Effector CD4-positive, alpha-beta T cell (primary cell): Measurements from ENCODE around the gene SLC4A4.
"Not testable (repeated sequence)": the region's sequence is repeated elsewhere in the genome, so short reads cannot be mapped to it uniquely, and the experiment has no call there.

Experiments used
- DNase-seq: peaks from one replicate; pipeline ENCODE4 v3.0.0-alpha.2; 2020

Gene SLC4A4

DNA sequence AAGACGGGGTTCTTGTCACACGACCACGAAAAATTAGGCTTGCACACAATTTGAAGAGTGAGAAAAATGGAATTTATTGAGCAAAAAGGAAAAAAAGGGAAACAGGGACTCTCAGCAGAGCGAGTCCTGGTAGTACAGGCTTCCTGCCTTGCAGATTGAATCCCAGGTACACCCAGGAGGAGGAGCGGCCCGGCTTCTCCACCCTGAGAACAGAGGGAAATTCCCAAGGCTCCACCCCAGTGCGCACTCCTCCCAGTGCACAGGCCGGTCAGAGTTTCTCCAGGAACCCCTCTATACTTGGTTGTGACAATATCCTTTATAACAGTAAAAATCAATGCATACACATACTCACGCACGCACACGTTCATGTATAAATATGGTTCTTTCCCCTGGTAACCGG lies 22.0 kb downstream of the SLC4A4 start:
- no peak for DNase-seq

DNA sequence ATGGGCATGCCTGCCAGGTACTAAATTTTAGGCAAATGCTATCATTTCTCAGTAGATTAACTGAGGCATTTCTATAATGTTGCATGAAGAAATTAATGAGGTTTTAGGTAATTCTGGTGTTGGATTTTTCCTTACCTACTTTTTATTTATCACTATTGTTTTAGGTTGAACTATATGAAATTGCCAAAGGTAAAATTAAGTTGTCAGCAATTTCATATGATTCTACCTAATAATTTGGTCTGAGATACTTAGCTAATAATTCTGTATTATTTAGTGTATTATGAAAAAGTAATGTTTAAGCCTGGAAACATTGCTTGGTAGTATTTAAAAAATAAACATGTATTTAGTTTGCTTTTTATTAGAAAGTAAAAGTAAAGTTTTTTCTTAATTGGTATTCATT lies 22.7 kb downstream of the SLC4A4 start:
- DNase-seq, result no peak

DNA sequence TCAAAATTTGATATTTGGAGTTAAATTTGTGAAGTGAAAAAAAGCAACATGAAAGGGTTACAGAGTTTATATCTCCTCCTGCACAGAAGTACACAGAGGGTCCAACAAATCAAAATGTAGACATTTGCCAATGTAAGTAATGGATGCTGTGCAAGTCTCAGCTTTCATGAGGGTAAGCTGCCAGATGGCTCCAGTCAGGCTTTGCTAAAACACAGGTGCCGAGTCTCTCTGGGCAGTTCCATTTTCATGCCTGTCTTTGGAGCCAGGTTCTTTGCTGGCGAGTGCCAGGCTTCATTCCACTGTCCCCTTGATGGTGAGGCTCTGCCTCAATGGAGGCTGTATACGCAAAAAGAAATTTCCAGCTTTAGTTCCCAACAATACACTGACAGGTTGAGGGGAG lies 27.9 kb downstream of the SLC4A4 start:
- DNase-seq, result no peak

DNA sequence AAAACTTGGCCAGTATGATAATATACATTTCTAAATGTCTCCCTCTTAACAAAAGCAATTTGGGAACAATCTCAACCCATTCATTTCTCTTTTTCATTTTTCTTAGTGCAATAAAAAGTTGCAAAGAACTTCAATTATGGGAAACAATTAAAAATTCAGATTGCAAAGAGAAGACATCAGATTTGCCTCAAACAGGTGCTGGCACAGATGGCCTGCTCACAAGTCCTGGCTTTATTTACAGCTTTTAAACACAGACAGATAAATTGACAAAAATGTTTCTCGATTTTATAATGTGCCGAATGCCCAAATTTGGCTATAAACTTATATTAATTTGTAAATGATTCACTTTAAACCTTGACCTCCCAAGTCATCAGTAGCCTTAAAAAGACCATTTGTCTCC lies 28.7 kb downstream of the SLC4A4 start:
- no peak for DNase-seq

DNA sequence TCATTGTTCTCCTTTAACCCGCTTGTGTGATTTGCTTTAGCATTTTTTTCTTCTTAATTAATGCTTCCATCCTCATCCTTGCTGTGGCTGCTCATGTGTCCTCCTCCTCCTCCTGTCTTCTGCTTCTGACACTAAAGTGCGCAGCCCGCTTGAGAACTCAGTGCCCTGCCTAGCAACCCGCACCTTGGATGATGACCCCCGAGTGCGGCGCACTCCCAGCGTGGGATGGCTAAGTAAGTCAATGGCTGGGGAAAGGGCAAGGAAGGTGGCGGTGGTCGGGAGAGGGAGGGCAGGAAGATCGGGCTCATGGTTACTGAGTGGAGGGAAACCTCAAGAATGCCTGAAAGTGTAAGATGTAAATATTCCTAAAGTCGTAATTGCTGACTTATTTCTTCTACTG lies 30.1 kb downstream of the SLC4A4 start:
- no peak for DNase-seq

DNA sequence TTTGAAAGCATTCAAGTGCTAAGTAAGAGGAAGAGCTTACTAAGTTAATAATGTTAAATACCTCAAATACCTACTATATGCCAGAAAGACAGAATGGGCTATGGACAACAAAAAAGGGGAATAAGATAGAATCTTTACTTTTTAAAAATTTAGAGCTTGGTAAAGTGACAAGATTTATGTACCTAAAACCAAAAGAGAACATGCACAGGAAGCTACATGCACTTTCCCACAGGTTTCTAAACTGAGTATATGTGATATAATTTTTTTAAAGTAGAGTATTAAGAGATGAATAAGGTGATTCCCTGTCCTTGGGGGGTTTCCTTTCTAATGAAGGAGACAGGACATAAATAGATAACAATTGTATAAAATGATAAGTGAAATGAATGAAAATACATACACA lies 30.7 kb downstream of the SLC4A4 start:
- no peak for DNase-seq

DNA sequence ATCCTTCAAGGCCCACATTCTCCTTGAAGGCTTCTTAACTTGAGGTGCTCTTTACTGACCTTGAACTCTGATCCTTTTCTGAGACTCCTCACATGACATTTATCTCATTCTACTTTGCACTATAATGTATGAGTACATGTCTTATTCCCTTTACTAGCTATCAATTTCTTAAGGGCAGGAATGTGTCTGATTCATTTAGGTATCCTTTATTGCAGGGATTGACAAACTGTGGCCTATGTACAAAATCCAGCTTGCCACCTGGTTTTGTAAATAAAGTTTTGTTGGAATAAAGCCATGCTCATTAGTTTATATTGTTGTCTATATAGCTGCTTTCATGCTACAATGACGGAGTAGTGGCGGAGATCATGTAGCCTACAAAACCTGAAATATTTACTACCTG lies 36.7 kb downstream of the SLC4A4 start:
- DNase-seq, result no peak

DNA sequence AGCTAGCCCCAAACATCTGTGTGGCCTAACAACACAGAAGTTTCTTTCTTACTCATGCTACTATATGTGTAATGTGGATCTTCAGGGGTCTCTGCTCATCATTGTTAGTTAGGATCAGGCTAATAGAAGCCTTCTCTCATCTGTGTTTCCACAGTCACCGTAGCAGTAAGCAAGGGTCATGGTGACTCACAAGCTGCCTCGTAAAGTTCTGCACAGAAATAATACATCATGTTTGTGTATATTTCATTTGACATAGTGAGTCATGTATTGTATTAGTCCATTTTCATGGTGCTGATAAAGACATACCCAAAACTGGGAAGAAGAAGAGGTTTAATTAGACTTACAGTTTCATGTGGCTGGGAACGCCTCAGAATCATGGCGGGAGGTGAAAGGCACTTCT lies 38.7 kb downstream of the SLC4A4 start:
- no peak for DNase-seq

DNA sequence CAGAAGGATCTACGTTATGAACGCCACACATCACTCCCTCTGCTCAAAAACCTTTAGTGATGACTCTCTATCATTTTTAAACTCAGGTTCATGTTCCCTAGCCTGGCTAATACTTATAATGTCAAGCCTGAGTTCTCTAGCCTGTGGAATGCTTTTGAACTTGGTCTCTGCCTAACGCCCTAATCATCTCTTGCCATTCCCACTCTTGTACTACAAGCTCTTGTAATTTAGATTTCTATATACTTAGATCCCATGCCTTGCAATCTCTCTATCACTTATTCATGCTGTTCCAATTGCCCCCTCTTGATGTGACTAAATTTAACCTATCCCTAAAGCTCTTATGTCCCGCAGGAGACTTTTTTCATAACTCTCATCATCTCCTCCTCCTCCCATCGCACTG lies 40.3 kb downstream of the SLC4A4 start:
- DNase-seq, result no peak

DNA sequence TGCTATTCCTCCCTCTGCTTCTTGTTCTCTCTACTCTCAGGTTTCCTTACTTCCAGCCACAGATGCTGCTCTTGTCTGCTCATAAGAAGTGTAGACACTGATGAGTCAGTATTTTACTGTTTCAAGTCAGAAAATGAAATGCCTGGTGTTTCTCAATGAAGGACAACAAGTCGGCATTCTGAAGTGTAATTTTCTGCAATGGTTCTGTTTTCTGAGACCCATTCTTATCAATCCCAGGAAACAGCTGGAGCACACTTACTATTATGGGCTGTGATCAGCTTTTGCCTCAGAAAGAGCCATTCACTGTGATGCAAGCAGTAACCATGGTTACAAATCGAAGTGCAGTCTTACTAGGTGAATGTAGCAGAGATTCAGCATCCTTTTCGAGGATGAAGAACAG lies 42.0 kb downstream of the SLC4A4 start:
- DNase-seq, result no peak

DNA sequence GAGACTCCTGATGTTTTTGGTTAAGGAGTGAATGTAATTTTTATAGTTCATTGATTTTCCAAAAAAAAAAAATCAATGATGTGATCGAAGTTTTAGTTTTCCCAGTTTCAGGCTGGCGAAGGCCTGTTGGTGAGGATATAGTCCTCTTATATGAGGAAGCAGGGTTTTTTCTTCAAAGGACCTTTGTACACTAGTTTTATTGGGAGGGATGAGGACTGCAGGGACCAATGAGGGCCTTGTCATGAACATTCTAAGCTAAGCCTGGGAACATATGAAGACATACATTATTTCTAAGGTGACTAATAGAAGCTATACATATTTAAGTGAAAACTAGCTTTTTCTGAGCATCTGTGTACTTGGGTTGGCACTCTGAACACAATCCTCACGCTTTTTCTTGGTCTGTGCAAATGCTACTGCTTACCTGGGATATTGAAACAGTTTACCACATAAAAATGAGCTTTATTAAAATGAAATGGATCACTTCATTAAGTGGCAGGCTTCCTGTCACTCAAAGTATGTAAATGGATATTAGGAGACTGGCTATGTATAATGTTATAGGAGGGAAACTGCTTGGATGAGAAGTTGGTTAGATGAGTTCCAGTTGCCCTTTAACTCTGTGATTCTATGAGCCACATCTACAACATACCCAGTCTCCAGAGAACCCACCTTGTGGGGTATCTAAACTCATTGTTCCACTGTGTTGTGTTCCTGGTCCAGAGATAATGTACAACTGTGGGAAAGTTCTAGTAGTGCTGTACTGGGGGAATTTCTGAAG lies 43.5 kb downstream of the SLC4A4 start:
- DNase-seq, result no peak

DNA sequence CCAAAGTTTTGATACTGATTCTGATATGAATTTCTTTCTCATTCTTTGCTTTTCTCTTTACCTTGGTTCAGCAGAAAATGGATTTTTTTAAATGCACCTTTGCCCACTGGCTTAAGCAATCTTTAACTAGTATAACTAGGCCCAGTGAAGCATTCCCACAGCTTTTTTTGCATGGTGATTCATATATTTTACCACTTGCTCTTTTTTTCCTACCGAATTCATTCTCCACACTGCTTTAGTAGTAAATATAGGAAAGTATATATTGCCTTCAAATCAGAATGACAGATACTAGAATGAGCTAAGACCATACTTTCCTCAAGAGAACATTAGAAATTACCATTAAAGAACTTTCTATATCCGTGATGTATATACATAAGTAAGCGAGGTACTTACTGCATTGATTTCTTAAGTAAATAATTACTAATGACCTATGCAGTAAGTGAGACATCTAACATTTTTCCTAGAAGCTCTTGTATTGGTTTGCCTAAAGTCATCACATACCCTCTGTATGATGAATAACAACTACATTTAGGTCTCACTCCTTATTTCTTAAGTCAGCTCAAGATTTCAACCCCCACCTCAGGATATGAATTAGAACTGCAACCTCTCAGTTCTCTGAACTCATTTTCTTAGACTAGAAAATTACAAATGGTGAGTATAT lies 44.2 kb downstream of the SLC4A4 start:
- DNase-seq, result no peak

DNA sequence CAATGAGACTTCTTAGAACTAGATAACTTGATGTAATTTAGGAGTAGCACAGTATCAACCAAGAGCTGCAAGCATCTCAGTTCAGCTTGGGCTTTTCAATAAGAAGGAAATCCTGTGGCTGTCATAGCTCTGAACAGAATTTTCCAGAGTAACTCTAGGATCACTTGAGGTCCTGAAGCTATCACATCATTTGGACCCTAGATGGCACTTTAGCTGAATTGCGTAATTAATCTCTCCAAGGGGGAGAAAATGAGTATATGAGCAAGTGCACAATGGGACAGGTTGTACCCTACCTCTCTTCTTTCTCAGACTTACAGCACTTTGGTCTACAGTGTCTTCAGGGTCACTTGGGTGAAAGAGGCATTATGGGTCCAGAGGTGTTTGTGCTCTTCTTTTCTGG lies 45.2 kb downstream of the SLC4A4 start:
- DNase-seq, result no peak

DNA sequence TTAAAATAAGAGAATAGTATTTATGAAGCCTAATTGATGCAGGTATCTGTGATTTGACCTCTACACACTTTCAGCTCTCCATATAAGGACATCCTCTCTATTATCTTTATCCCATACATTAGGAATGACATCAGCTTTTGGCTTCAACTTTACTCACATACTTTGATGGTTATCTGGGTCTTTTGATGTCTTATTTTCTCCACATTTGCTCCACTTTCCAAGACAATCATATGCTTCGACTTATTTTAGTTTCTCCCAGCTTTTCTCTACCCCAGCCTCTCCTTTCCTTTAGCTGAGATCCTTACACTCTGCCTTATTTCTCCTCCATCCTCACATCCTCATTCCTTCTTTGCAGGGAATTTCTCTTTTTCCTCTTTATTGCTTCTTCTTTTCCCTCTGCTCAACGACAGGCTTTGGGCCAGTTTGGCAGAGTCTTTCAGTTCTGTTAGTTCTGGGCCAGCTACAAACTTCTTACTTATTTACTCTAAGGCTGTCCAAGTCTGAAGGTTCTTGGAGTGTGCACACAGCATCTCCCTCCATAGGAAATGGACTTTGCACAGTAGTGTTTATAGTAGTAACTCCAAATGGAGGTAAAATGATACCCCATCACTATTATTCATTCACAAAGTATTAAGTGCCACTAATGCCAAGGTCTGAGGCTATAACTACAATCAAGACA lies 50.5 kb downstream of the SLC4A4 start:
- no peak for DNase-seq

DNA sequence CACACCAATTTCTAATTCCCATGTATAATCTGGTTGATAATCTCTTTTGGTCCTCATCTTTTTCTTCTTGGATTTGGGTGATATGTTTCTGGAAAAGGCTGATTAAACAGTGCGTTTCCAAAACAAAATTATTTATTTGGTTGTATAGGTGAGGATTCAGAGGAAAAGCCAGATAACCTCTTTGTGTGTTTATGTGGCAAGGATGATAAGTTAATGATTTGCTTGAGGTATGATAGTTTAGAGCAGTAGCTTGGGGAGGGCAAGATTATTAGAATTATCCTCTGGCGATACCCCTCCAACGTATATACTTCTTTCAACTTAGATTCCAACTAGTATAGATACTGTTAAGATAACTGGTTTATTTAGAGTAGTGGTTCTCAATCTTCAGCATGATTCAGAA lies 53.3 kb downstream of the SLC4A4 start:
- no peak for DNase-seq

DNA sequence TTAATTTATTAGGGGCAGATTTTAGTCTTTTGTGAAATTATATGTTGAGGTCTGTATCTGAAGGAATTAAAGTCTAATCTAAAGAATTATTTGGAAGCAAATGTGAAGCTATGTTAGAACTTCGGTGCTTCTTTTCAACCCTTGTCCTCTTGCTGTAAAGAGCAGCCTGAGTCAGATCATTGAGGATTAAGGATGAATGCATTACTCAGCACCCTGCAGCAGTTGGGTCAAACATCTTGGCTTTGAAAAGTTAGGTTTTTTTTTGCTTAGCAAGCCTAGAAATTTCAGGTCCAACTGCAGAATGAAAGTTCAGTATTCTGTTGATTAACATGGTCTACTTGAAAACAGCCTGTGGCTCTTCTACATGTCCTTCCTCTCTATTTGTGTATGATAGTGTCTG lies 57.6 kb downstream of the SLC4A4 start:
- DNase-seq, result no peak

DNA sequence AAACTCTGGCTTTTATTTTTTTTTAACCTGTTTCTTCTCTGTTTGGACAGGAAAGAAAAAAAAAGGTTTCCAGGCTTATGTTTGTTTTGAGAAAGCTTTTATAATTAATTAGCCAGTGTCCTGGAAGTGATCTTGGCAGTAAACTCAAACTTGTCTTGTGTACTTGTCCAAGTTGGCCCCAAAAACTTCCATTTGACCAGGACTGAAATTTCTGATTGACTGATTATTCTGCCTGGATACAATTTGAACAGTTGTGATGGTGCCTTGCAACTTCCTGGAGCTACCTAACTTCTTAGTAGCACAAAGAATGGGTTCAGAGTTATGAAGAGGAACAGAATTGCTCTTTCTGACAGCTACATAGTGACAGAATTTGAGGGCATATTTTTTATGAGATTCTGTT lies 62.0 kb downstream of the SLC4A4 start:
- DNase-seq, result no peak

DNA sequence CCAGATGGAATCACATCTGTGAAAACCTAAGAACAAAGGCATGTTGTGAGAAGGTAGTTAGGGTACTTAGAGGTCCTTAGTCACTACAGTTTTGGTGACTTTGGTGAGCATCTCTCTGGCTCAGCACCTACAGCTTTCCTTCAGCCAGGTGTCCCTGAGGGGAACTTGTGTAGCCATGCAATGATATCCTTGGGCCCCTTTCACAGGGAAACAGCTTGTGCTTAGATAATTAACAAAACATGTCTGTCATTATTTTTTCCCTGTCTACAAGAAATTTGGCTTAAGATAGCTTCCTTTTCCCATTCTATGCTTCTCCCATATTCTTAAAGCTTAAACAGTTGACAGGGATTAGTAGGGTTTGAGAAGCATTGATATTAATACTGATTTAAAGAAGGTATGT lies 63.8 kb downstream of the SLC4A4 start:
- DNase-seq, result no peak

DNA sequence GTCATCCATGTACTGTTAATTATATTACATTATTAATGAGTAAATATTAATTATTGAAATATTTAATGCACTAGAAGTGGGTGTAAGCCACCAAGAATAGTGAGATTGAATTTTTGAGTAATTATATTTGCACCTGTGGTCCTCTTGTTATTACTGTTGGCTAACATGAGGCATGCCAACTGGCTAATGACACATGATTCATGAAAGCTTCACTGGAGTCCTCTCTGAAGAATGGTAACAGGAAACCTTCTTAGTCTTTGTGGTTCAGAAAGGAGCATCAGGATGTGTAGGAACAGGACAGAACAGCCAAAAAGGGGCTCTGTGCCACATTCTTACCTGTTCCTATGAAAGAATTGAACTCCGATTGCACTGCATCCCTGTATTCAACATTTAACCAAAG lies 65.2 kb downstream of the SLC4A4 start:
- DNase-seq, result no peak

DNA sequence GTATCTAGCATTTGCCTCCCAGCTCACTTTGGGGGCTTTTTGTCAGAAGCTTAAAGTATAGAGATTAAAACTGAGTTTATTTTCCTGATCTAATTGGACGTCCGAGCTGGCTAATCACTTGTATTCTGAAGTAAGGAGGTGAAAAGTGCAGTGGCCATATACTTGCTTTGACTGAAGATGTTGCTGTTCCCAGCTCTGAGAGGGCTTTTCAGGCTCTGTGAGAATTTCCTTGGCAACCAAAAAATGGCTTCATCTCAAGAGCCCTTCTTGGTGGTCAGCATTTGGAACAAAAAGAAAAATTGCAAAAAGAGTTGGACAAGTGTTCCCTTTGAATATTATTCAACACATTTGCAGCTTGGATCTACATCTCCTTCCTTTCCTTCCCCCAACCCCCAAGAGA lies 67.0 kb downstream of the SLC4A4 start:
- no peak for DNase-seq

DNA sequence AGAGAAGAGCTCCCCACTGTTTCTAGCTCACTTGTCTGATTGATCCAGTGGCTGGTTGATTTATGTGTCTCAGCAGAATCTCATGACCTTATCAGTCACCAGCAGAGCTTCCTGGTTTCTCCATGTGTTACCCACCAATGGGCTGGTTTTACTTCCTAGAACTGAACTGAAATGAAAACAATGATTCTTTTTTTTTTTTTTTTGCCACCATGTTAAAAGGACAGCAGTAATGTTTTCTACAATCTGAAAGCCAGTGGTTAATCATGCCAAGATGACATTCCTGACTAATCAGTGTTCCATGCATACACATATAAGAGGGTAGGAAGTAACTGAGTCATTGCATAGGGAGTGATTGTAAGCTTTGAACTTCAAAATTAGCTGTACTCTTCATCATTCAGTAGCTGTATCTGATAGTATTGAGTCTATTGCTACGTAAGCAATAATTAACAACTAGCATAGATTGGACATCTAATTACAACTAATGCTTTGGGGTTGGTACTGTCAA lies 67.7 kb downstream of the SLC4A4 start:
- no peak for DNase-seq

DNA sequence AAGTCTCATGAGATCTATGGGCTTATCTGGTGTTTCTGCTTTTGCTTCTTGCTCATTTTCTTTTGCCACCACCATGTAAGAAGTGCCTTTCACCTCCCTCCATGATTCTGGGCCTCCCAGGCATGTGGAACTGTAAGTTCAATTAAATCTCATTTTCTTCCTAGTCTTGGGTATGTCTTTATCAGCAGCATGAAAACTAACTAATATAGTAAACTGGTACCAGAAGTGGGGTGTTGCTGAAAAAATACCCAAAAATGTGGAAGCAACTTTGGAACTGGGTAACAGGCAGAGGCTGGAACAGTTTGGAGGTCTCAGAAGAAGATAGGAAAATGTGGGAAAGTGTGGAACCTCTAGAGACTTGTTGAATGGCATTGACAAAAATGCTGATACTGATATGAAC lies 70.1 kb downstream of the SLC4A4 start:
- not testable (repeated sequence) for DNase-seq

DNA sequence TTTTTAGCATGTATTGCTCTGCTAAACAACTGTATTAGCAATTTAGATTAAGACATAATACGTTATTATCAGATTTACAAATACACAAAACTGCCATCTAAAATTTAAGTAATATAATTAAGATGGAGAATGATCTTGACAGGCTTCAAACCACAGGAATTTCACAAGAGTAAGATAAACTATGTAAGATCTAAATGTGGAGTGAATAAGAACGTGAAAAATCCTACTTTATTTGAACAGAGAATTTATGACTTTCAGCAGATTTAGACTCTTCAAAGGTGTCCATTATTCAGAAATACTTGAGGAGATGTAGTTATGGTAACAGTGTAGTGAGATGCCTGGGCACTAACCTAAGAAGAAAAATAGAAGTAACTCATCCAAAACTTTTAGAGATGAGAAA lies 73.2 kb downstream of the SLC4A4 start:
- DNase-seq, result no peak

DNA sequence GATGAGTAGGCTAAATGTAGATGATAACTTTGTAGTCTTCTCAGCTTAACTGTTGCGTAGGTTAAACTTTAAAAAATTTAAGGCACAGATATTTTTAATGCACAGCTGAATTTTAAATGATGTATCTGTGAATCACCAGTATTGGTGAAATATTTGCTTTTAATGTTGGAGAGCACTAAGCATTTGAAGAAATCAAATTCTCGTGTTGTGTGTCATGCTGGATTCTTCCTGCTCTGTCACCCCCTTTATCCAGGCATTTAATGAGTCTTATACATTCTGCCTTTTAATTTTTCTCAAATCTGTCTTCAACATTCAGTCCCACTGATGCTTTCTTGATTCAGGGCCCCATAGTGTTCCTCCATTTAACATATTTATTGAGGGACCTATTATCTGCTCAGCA lies 76.7 kb downstream of the SLC4A4 start:
- no peak for DNase-seq
